Adrenal gland (tissue), 12 donors: Measurements from ENCODE around the gene NHSL2. TPM values are rescaled to one million over a fixed set of nuclear protein-coding genes. Genes with fewer than 3 reads are reported as not detected.

Experiments
- DNase-seq, 7 donors: peaks; one replicate each; pipeline ENCODE4 v3.0.0-alpha.2; 2019 to 2020
- H3K27ac ChIP-seq, 5 donors: fragments of 200-600 bp; sonication (generic) in 4 of 5; 1 replicate in 3 of 5; 2 replicates in 2 of 5; pipeline versions ENCODE4 v1.5.1 to v1.8.0; 2016 to 2020; ENCODE audit warnings: mild to moderate bottlenecking in 1 of 5
- H3K27me3 ChIP-seq: fragments of 200-600 bp; 2 replicates; pipeline ENCODE4 v1.8.0; 2021
- H3K36me3 ChIP-seq, 2 donors: fragments of 200-600 bp; replicated peaks in 1 of 2; 1 replicate in 1 of 2; 2 replicates in 1 of 2; pipeline versions ENCODE4 v1.5.1 to v1.8.0; 2018 to 2022
- H3K4me1 ChIP-seq, 2 donors: fragments of 200-600 bp; replicated peaks in 1 of 2; 1 replicate in 1 of 2; 2 replicates in 1 of 2; pipeline versions ENCODE4 v1.5.1 to v1.8.0; 2018 to 2021
- H3K4me3 ChIP-seq, 4 donors: fragments of 200-600 bp; sonication (generic) in 3 of 4; one replicate each; pipeline ENCODE4 v1.5.1; 2016 to 2018
- H3K9me3 ChIP-seq, 3 donors: fragments of 200-600 bp; sonication (generic) in 1 of 3; replicated peaks in 1 of 3; 1 replicate in 2 of 3; 2 replicates in 1 of 3; pipeline versions ENCODE4 v1.5.1 to v1.8.0; 2016 to 2021
- CTCF ChIP-seq, 6 experiments: fragments of 450-650 bp in 4 of 6; fragments of 200-600 bp in 2 of 6; sonication (generic) in 1 of 6; IDR thresholded peaks; 1 replicate in 5 of 6; 2 replicates in 1 of 6; pipeline versions ENCODE4 v1.5.1 to v1.8.0; 2016 to 2021; ENCODE audit warnings: antibody characterized with exemption in 6 of 6, mild to moderate bottlenecking in 2 of 6, moderate library complexity in 1 of 6
- POLR2A ChIP-seq, 2 donors: fragments of 450-650 bp; IDR thresholded peaks; one replicate each; pipeline ENCODE4 v1.6.1; 2017; ENCODE audit warnings: antibody characterized with exemption in 2 of 2, mild to moderate bottlenecking in 2 of 2, moderate library complexity in 1 of 2
- WGBS, 4 donors: extraction: QIAGEN DNeasy Blood & Tissue Kit in 2 of 4; methylation state at CpG; one replicate each; pipeline versions ENCODE4 v1.1.5 to v1.1.7; 2013 to 2017; 5-methylcytosine and 5-hydroxymethylcytosine counted together
- intact Hi-C, 2 donors: fragments of 100-400 bp; cut with DNase I; formaldehyde crosslinking; loops; one replicate each; pipeline versions ENCODE4 v1.14.1 to v1.15.0; 2022 to 2023
- polyA plus RNA-seq, 3 donors: library from polyadenylated mRNA; stranded (reverse); fragments of 200-250 nt in 2 of 3; fragments of 350-450 nt in 1 of 3; fragmentation: Illumina TruSeq in 1 of 3; extraction: RNeasy Lipid Tissue Mini Kit (QIAGEN cat#74804) in 1 of 3; gene quantifications; one replicate each; pipeline ENCODE4 v1.2.3, GENCODE V29; 2013 to 2014
- total RNA-seq, 9 donors: library from RNA; depleted of rRNA in 4 of 9; stranded (reverse); fragments of >200 nt in 4 of 9; fragments of 120-200 nt in 1 of 9; fragmentation: NEBNext Ultra II Directional in 1 of 9; extraction: Animal tissue kit (Norgen Biotek cat#: 25700) in 1 of 9; gene quantifications; one replicate each; pipeline versions ENCODE4 v1.1.0 to v1.2.4, GENCODE V29; 2013 to 2023
- donor health status: healthy with polysubstance abuse.
- donor health status: Bipolar disorder and iron deficiency.
- donor health status: DM: yes; HTN: yes; CAD: no.
- donor health status: DM: no; HTN: no; CAD: no.
- donor health status: DM: no; HTN: no; CAD: no.
- donor health status: DM: yes; HTN: yes; CAD: no.

NHSL2 gene
- total and polyA plus RNA-seq, 12 donors, result 1.3 to 18.2 (median 4.8) TPM

GRCh38 chrX:72114306-72114705 is 203.7 kb downstream of the NHSL2 start:
- intact Hi-C loops, result no loop called here
- DNase-seq, result no peak
- Histone ChIP-seq H3K9me3 (no peaks in the 10 kb centered on the region), H3K36me3 (no peaks in the 10 kb centered on the region), H3K4me1 (no peaks in the 10 kb centered on the region), H3K4me3 (no peak overlapping the region), H3K27ac (no peak overlapping the region), H3K27me3 (peaks cover 4% of the 10 kb centered on the region)
- TF ChIP-seq POLR2A (IDR thresholded peaks at IDR 0.05) (no peak), CTCF (IDR thresholded peaks at IDR 0.05) (no peak)
- 63 to 78% (median 71%) methylated on average over 5 to 6 of the region's 6 CpGs for WGBS, 4 donors

DNA sequence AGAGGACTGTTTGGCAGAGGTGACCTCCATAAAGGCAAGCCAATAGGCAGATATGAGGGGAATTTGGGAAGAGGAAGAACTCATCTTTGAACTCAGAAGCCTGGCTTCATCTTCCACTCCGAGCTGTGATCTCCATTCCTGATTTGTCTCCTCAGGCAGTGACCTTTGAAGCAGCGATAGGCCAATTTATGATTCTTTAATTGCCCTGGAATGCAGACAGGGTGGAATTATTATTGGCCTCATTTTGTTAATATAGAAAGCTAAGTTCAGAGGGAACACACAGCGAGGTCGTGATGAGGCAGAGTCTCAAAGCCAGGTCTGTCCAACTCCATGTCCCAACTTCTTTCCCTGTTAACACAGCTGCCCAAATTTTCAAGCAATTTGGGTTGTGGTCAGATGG is 204.2 kb downstream of the NHSL2 start:
- 70 to 84% (median 76%) methylated on average over 4 of the region's 4 CpGs for WGBS, 4 donors
- Histone ChIP-seq H3K4me1 (no peaks in the 10 kb centered on the region), H3K27me3 (peaks cover 4% of the 10 kb centered on the region), H3K36me3 (no peaks in the 10 kb centered on the region), H3K9me3 (no peaks in the 10 kb centered on the region), H3K4me3 (no peak overlapping the region), H3K27ac (no peak overlapping the region)
- TF ChIP-seq CTCF (IDR thresholded peaks at IDR 0.05) (no peak), POLR2A (IDR thresholded peaks at IDR 0.05) (no peak)
- intact Hi-C loops, result no loop called here
- DNase-seq, result no peak

GRCh38 chrX:72115380-72115779 is 204.7 kb downstream of the NHSL2 start:
- 44 to 64% (median 56%) methylated on average over 1 to 7 of the region's 7 CpGs for WGBS, 4 donors
- peak overlapping the region in 1 of 5 donors; percentile 8 for H3K27ac ChIP-seq
- peak in 1 of 7 donors; percentile 64 for DNase-seq

DNA sequence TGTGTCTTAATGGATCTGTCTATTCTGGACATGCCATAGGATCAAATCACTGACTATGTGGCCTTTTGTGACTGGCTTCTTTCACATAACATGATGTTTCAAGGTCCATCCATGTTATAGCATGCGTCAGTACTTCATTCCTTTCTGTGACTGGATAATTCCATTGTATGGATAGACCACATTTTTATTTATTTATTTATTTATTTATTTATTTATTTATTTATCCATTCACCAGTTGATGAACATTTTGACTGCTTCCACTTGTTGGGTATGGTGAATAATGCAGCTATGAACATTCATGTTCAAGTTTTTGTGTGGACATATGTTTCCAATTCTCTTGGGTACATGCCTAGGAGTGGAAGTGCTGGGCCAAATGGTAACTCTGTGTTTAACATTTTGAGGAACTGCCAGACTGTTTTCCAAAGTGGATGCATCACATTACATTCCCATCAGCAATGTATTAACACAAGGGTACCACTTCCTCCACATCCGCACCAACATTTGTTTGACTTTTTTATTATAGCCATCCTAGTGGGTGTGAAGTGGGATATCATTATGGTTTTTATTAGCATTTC is 207.1 kb downstream of the NHSL2 start:
- WGBS, 4 donors, result 91 to 99% (median 96%) methylated on average over 2 of the region's 2 CpGs
- intact Hi-C loops, result no loop called here
- no peaks in the 10 kb centered on the region for H3K9me3 ChIP-seq
- H3K27ac ChIP-seq, result no peak overlapping the region
- H3K4me1 ChIP-seq, result no peaks in the 10 kb centered on the region
- TF ChIP-seq POLR2A (IDR thresholded peaks at IDR 0.05), result no peak
- TF ChIP-seq CTCF (IDR thresholded peaks at IDR 0.05), result no peak
- no peaks in the 10 kb centered on the region for H3K36me3 ChIP-seq
- H3K27me3 ChIP-seq, result peaks cover 2% of the 10 kb centered on the region
- no peak for DNase-seq
- H3K4me3 ChIP-seq, result no peak overlapping the region

More at GRCh38 chrX:72115380-72115779, 204.7 kb downstream of the NHSL2 start:
- intact Hi-C loops, result no loop called here
- TF ChIP-seq CTCF (IDR thresholded peaks at IDR 0.05), result no peak
- TF ChIP-seq POLR2A (IDR thresholded peaks at IDR 0.05), result no peak
- Histone ChIP-seq H3K9me3 (no peaks in the 10 kb centered on the region), H3K27me3 (peaks cover 4% of the 10 kb centered on the region), H3K4me1 (no peaks in the 10 kb centered on the region), H3K4me3 (no peak overlapping the region), H3K36me3 (no peaks in the 10 kb centered on the region)
